Gastrocnemius medialis (tissue), 4 donors: ENCODE measurements around the gene RUSF1.

Source experiments
- POLR2A ChIP-seq, 2 donors: fragments of 450-650 bp; IDR thresholded peaks; one replicate each; pipeline ENCODE4 v1.6.1; 2017; ENCODE audit warnings: antibody characterized with exemption in 2 of 2, mild to moderate bottlenecking in 2 of 2, moderate library complexity in 2 of 2
- TF ChIP-seq, protein P1 (sequence below), 5 experiments: fragments of 450-650 bp in 3 of 5; fragments of 200-600 bp in 2 of 5; sonication (generic) in 2 of 5; IDR thresholded peaks in 4 of 5; conservative IDR thresholded peaks in 1 of 5; 1 replicate in 4 of 5; 2 replicates in 1 of 5; pipeline ENCODE4 v1.5.1; 2016 to 2019; ENCODE audit warnings: antibody characterized with exemption in 5 of 5, mild to moderate bottlenecking in 3 of 5, moderate library complexity in 3 of 5

GRCh38 chr16:31487071-31487719 lies 21.0 kb downstream of the RUSF1 start:
- TF ChIP-seq, protein P1, sequence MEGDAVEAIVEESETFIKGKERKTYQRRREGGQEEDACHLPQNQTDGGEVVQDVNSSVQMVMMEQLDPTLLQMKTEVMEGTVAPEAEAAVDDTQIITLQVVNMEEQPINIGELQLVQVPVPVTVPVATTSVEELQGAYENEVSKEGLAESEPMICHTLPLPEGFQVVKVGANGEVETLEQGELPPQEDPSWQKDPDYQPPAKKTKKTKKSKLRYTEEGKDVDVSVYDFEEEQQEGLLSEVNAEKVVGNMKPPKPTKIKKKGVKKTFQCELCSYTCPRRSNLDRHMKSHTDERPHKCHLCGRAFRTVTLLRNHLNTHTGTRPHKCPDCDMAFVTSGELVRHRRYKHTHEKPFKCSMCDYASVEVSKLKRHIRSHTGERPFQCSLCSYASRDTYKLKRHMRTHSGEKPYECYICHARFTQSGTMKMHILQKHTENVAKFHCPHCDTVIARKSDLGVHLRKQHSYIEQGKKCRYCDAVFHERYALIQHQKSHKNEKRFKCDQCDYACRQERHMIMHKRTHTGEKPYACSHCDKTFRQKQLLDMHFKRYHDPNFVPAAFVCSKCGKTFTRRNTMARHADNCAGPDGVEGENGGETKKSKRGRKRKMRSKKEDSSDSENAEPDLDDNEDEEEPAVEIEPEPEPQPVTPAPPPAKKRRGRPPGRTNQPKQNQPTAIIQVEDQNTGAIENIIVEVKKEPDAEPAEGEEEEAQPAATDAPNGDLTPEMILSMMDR (IDR thresholded peaks at IDR 0.05 in 4 of 5, conservative IDR thresholded peaks at IDR 0.05 in 1 of 5): no peak
- TF ChIP-seq POLR2A (IDR thresholded peaks at IDR 0.05): no peak
